Neural cell (in vitro differentiated cells): ENCODE results near the gene ABHD12B. TPM values are rescaled to one million over a fixed set of nuclear protein-coding genes. Genes with fewer than 3 reads are reported as not detected.

ENCODE experiments used
- H2AFZ ChIP-seq: fragments of 200-600, 300-800 bp; sonication (generic), shearing (Covaris generic); 2 replicates; pipeline ENCODE4 v1.6.0; 2014; ENCODE audit warnings: low read depth, mild to moderate bottlenecking, antibody characterized with exemption, low read length, moderate library complexity
- H3F3A ChIP-seq: fragments of 200-600 bp; shearing (Covaris generic); 2 replicates; pipeline ENCODE4 v1.6.1; 2016; ENCODE audit warnings: mild to moderate bottlenecking, moderate library complexity, mixed read lengths, antibody characterized with exemption, low read length; ENCODE audit not compliant: insufficient read depth, poor library complexity, severe bottlenecking
- H3K27ac ChIP-seq: fragments of 200-600, 300-800 bp; sonication (generic), shearing (Covaris generic); 2 replicates; pipeline ENCODE4 v1.5.1; 2014; ENCODE audit warnings: mild to moderate bottlenecking, low read length, moderate library complexity
- H3K27me3 ChIP-seq: fragments of 300-800, 200-600 bp; sonication (generic), shearing (Covaris generic); 2 replicates; pipeline ENCODE4 v1.6.0; 2014; ENCODE audit warnings: mild to moderate bottlenecking, low read depth, low read length, moderate library complexity; ENCODE audit not compliant: insufficient read depth
- H3K36me3 ChIP-seq: fragments of 300-800, 200-600 bp; sonication (generic), shearing (Covaris generic); 2 replicates; pipeline ENCODE4 v1.5.1; 2014; ENCODE audit warnings: mild to moderate bottlenecking, antibody characterized with exemption, low read length, moderate library complexity; ENCODE audit not compliant: insufficient read depth
- H3K4me2 ChIP-seq: fragments of 300-800, 200-600 bp; sonication (generic), shearing (Covaris generic); 2 replicates; pipeline ENCODE4 v1.6.0; 2014; ENCODE audit warnings: mild to moderate bottlenecking, low read length
- H3K4me3 ChIP-seq: fragments of 300-800, 200-600 bp; sonication (generic), shearing (Covaris generic); 2 replicates; pipeline ENCODE4 v1.5.1; 2014; ENCODE audit warnings: mild to moderate bottlenecking, low read length, moderate library complexity
- H3K79me2 ChIP-seq: fragments of 200-600 bp; shearing (Covaris generic); replicated peaks from 2 replicates; pipeline ENCODE4 v1.6.0; 2014; ENCODE audit warnings: mild to moderate bottlenecking, low read length, moderate library complexity; ENCODE audit not compliant: insufficient read depth
- H3K9ac ChIP-seq: fragments of 300-800, 200-600 bp; sonication (generic), shearing (Covaris generic); 2 replicates; pipeline ENCODE4 v1.6.1; 2016; ENCODE audit warnings: mild to moderate bottlenecking, low read length, mixed read lengths
- H3K9me2 ChIP-seq: fragments of 200-600 bp; shearing (Covaris generic); 2 replicates; pipeline ENCODE4 v1.6.1; 2016; ENCODE audit warnings: mild to moderate bottlenecking, low read length, mixed read lengths; ENCODE audit not compliant: insufficient read depth
- H3K9me3 ChIP-seq: fragments of 200-600, 300-800 bp; sonication (generic), shearing (Covaris generic); 2 replicates; pipeline ENCODE4 v1.6.1; 2016; ENCODE audit warnings: mild to moderate bottlenecking, mixed run types, low read length, moderate library complexity, mixed read lengths
- H4K20me1 ChIP-seq: fragments of 200-600 bp; shearing (Covaris generic); 2 replicates; pipeline ENCODE4 v1.6.1; 2016; ENCODE audit warnings: mild to moderate bottlenecking, mixed run types; ENCODE audit not compliant: insufficient read depth
- CTCF ChIP-seq: fragments of 450-650 bp; IDR thresholded peaks from 2 replicates; pipeline ENCODE4 v1.5.1; 2014; ENCODE audit warnings: antibody characterized with exemption, mild to moderate bottlenecking, moderate library complexity; ENCODE audit not compliant: poor library complexity, severe bottlenecking
- EP300 ChIP-seq: fragments of 450-650 bp; conservative IDR thresholded peaks from 2 replicates; pipeline ENCODE4 v1.6.1; 2014; ENCODE audit warnings: antibody characterized with exemption, mild to moderate bottlenecking, moderate library complexity; ENCODE audit not compliant: poor library complexity, severe bottlenecking
- EZH2 ChIP-seq: fragments of 200-600, 300-800 bp; shearing (Covaris generic), sonication (generic); IDR thresholded peaks from 2 replicates; pipeline ENCODE4 v1.6.1; 2014; ENCODE audit warnings: antibody characterized with exemption, low read length, borderline replicate concordance, mild to moderate bottlenecking; ENCODE audit not compliant: insufficient read depth, poor library complexity, severe bottlenecking
- MXI1 ChIP-seq: fragments of 450-650 bp; conservative IDR thresholded peaks from 2 replicates; pipeline ENCODE4 v1.6.1; 2014; ENCODE audit warnings: antibody characterized with exemption, mild to moderate bottlenecking; ENCODE audit not compliant: poor library complexity, severe bottlenecking
- POLR2AphosphoS5 ChIP-seq: IDR thresholded peaks from 2 replicates; pipeline ENCODE4 v1.6.1; 2012
- RAD21 ChIP-seq: fragments of 450-650 bp; conservative IDR thresholded peaks from 2 replicates; pipeline ENCODE4 v1.6.1; 2014; ENCODE audit warnings: antibody characterized with exemption, mild to moderate bottlenecking, moderate library complexity
- REST ChIP-seq: IDR thresholded peaks from 2 replicates; pipeline ENCODE4 v1.6.1; 2012; ENCODE audit warnings: borderline replicate concordance
- SMC3 ChIP-seq: fragments of 450-650 bp; conservative IDR thresholded peaks from 2 replicates; pipeline ENCODE4 v1.6.1; 2014; ENCODE audit warnings: antibody characterized with exemption, mild to moderate bottlenecking, moderate library complexity; ENCODE audit not compliant: poor library complexity
- TAF1 ChIP-seq: IDR thresholded peaks from 2 replicates; pipeline ENCODE4 v1.6.1; 2012; ENCODE audit warnings: low read depth
- polyA plus RNA-seq: library from polyadenylated mRNA; depleted of rRNA; stranded (reverse); fragments of >200 nt; gene quantifications from 2 replicates; pipeline ENCODE4 v1.2.3, GENCODE V29; 2014

The ABHD12B gene
- polyA plus RNA-seq, 1 donor from 2014 or later: not detected

- Histone ChIP-seq H3K9me2 (no peaks in the 10 kb centered on the region), H3K4me2 (no peak overlapping the region), H2AFZ (no peak overlapping the region), H3K79me2 (no peaks in the 10 kb centered on the region), H3K27ac (no peak overlapping the region), H3K9ac (no peak overlapping the region), H3K4me3 (no peak overlapping the region), H4K20me1 (no peaks in the 10 kb centered on the region), H3K27me3 (peaks cover 28% of the 10 kb centered on the region), H3K36me3 (no peaks in the 10 kb centered on the region), H3K9me3 (no peaks in the 10 kb centered on the region), H3F3A (no peaks in the 10 kb centered on the region)
- TF ChIP-seq RAD21: no peak
- TF ChIP-seq SMC3: no peak
- no peak for TF ChIP-seq MXI1
- TF ChIP-seq CTCF: no peak
- TF ChIP-seq EP300: no peak
- TF ChIP-seq POLR2AphosphoS5: no peak
- no peak for TF ChIP-seq REST
- TF ChIP-seq TAF1: no peak
- no peak for TF ChIP-seq EZH2
Observed at GRCh38 chr14:50946234-50946935, 74.5 kb downstream of the ABHD12B start.

- Histone ChIP-seq H3K27ac (no peak overlapping the region), H2AFZ (no peak overlapping the region), H4K20me1 (no peaks in the 10 kb centered on the region), H3K36me3 (no peaks in the 10 kb centered on the region), H3K27me3 (peaks cover 25% of the 10 kb centered on the region), H3K9me3 (no peaks in the 10 kb centered on the region), H3K4me2 (no peak overlapping the region), H3K79me2 (no peaks in the 10 kb centered on the region), H3F3A (no peaks in the 10 kb centered on the region), H3K9ac (no peak overlapping the region), H3K4me3 (no peak overlapping the region), H3K9me2 (no peaks in the 10 kb centered on the region)
- no peak for TF ChIP-seq CTCF
- TF ChIP-seq POLR2AphosphoS5: no peak
- no peak for TF ChIP-seq SMC3
- TF ChIP-seq MXI1: no peak
- TF ChIP-seq EZH2: no peak
- TF ChIP-seq RAD21: no peak
- no peak for TF ChIP-seq REST
- no peak for TF ChIP-seq TAF1
Observed at GRCh38 chr14:50947446-50947845, 75.6 kb downstream of the ABHD12B start.
